GM18517 (cell line): ENCODE data around the gene TNFSF10.

Experiments
- ATAC-seq: cut with Tn5 transposase; IDR thresholded peaks from one replicate; pipeline ENCODE4 v1.9.1; 2021; ENCODE audit warnings: mild to moderate bottlenecking, moderate library complexity; ENCODE audit not compliant: unreplicated experiment

The TNFSF10 gene

DNA sequence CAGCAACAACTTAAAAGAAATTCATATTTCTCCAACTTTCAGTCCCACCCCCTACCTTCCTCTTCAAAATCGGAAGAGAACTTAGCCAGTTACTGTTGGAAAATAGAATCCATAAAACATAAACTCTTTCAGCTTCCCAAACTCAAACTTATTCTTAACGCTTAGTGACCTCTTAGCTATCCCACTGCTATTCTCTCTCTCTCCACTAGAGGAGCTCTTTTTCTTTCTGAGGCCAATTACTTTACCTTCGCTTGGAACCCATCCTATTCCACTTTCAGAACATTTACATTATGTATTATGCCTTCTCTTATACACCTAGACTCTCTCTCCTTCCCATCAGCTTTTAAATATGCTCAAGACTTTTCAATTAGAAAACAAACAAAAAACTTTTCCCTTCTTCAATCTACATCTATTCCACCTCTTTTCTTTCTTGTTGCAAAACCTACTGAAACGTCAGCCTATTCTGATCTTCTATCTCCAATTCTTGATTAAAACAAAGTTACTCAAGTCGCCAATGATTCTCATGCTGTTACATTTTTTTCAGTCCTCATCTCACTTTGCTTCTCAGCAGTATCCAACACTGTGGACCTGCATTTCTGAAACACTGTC, 61.6 kb downstream of the TNFSF10 start:
- ATAC-seq, result peak; percentile 77

DNA sequence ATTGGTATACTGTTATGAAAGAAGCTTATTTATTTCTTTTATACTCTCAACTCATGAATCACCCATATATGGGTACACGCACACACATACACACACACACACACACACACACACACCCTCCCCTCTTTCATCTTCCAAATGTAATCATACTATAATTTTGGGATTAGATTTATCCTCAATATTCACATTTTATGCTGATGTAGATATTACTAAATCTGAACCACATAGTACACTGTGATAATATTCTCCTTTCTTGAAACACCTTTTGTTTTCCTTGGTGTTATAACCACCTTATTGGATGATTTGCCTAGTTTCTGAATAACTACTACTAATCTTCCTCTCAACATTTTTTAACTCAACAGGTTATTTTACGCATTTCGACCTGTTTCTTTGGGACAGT, 66.8 kb downstream of the TNFSF10 start:
- ATAC-seq, result no peak
